K562 (cell line): ENCODE measurements around the gene TCOF1.

Experiments used
- LARP7 ChIP-seq: fragments of 450-650 bp; IDR thresholded peaks from 2 replicates; pipeline ENCODE4 v1.6.1; 2016
- MAZ ChIP-seq, 2 experiments: fragments of 450-650 bp in 1 of 2; sonication (generic) in 1 of 2; formaldehyde crosslinking; IDR thresholded peaks in 1 of 2; conservative IDR thresholded peaks in 1 of 2; 2 replicates each; pipeline versions ENCODE4 v1.4.0 to v1.5.0; 2020; ENCODE audit warnings: mild to moderate bottlenecking in 1 of 2, missing genetic modification reagents in 1 of 2
- NCOR1 ChIP-seq: fragments of 450-650 bp; IDR thresholded peaks from 2 replicates; pipeline ENCODE4 v1.6.1; 2016; ENCODE audit warnings: mild to moderate bottlenecking, moderate library complexity
- NR3C1 ChIP-seq: sonication (generic); formaldehyde crosslinking; IDR thresholded peaks from 2 replicates; pipeline ENCODE4 v1.8.1; 2022; ENCODE audit warnings: missing genetic modification reagents
- TF ChIP-seq, protein P1 (sequence below): fragments of 250-450 bp; sonication (Bioruptor Pico); IDR thresholded peaks from 2 replicates; pipeline ENCODE4 v1.5.0; 2020; ENCODE audit warnings: mild to moderate bottlenecking, borderline replicate concordance
- TF ChIP-seq, protein P2 (sequence below): fragments of 450-650 bp; IDR thresholded peaks from 2 replicates; pipeline ENCODE4 v1.6.1; 2016
- TF ChIP-seq, protein P3 (sequence below): IDR thresholded peaks from 3 replicates; pipeline ENCODE4 v1.6.1; 2011; ENCODE audit warnings: borderline replicate concordance, mild to moderate bottlenecking; ENCODE audit not compliant: insufficient read length, insufficient read depth
- TF ChIP-seq, protein P4 (sequence below): sonication (generic); formaldehyde crosslinking; IDR thresholded peaks from 2 replicates; pipeline ENCODE4 v1.8.0; 2022; ENCODE audit warnings: mild to moderate bottlenecking, missing genetic modification reagents

DNA sequence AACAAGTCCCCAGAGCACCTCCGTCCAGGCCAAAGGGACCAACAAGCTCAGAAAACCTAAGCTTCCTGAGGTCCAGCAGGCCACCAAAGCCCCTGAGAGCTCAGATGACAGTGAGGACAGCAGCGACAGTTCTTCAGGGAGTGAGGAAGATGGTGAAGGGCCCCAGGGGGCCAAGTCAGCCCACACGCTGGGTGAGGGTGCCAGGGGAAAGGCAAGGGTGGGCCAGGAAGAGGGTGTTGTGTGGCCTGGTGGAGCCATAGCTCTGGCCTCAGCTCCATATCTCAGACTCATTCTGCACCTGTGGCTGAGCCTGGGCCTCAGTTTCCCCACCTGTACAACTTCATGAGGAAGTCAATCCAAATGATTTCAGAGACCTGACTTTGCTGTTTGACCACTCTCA lies 34.5 kb downstream of the TCOF1 start:
- TF ChIP-seq NCOR1: no peak
- TF ChIP-seq, protein P1, sequence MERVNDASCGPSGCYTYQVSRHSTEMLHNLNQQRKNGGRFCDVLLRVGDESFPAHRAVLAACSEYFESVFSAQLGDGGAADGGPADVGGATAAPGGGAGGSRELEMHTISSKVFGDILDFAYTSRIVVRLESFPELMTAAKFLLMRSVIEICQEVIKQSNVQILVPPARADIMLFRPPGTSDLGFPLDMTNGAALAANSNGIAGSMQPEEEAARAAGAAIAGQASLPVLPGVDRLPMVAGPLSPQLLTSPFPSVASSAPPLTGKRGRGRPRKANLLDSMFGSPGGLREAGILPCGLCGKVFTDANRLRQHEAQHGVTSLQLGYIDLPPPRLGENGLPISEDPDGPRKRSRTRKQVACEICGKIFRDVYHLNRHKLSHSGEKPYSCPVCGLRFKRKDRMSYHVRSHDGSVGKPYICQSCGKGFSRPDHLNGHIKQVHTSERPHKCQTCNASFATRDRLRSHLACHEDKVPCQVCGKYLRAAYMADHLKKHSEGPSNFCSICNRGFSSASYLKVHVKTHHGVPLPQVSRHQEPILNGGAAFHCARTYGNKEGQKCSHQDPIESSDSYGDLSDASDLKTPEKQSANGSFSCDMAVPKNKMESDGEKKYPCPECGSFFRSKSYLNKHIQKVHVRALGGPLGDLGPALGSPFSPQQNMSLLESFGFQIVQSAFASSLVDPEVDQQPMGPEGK (CRISPR knock-in tag): no peak
- TF ChIP-seq, protein P2, sequence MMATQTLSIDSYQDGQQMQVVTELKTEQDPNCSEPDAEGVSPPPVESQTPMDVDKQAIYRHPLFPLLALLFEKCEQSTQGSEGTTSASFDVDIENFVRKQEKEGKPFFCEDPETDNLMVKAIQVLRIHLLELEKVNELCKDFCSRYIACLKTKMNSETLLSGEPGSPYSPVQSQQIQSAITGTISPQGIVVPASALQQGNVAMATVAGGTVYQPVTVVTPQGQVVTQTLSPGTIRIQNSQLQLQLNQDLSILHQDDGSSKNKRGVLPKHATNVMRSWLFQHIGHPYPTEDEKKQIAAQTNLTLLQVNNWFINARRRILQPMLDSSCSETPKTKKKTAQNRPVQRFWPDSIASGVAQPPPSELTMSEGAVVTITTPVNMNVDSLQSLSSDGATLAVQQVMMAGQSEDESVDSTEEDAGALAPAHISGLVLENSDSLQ: no peak
- TF ChIP-seq, protein P3, sequence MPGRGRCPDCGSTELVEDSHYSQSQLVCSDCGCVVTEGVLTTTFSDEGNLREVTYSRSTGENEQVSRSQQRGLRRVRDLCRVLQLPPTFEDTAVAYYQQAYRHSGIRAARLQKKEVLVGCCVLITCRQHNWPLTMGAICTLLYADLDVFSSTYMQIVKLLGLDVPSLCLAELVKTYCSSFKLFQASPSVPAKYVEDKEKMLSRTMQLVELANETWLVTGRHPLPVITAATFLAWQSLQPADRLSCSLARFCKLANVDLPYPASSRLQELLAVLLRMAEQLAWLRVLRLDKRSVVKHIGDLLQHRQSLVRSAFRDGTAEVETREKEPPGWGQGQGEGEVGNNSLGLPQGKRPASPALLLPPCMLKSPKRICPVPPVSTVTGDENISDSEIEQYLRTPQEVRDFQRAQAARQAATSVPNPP: no peak
- TF ChIP-seq MAZ (CRISPR knock-in tag; conservative IDR thresholded peaks at IDR 0.05 in 1 of 2, IDR thresholded peaks at IDR 0.05 in 1 of 2): no peak
- no peak for TF ChIP-seq LARP7
- TF ChIP-seq, protein P4, sequence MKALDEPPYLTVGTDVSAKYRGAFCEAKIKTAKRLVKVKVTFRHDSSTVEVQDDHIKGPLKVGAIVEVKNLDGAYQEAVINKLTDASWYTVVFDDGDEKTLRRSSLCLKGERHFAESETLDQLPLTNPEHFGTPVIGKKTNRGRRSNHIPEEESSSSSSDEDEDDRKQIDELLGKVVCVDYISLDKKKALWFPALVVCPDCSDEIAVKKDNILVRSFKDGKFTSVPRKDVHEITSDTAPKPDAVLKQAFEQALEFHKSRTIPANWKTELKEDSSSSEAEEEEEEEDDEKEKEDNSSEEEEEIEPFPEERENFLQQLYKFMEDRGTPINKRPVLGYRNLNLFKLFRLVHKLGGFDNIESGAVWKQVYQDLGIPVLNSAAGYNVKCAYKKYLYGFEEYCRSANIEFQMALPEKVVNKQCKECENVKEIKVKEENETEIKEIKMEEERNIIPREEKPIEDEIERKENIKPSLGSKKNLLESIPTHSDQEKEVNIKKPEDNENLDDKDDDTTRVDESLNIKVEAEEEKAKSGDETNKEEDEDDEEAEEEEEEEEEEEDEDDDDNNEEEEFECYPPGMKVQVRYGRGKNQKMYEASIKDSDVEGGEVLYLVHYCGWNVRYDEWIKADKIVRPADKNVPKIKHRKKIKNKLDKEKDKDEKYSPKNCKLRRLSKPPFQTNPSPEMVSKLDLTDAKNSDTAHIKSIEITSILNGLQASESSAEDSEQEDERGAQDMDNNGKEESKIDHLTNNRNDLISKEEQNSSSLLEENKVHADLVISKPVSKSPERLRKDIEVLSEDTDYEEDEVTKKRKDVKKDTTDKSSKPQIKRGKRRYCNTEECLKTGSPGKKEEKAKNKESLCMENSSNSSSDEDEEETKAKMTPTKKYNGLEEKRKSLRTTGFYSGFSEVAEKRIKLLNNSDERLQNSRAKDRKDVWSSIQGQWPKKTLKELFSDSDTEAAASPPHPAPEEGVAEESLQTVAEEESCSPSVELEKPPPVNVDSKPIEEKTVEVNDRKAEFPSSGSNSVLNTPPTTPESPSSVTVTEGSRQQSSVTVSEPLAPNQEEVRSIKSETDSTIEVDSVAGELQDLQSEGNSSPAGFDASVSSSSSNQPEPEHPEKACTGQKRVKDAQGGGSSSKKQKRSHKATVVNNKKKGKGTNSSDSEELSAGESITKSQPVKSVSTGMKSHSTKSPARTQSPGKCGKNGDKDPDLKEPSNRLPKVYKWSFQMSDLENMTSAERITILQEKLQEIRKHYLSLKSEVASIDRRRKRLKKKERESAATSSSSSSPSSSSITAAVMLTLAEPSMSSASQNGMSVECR (CRISPR knock-in tag): no peak
- no peak for TF ChIP-seq NR3C1 (CRISPR knock-in tag)
